ENCODE results near the gene MAN1B1.

- TF ChIP-seq RXRA (IDR thresholded peaks at IDR 0.05), result no peak
- no peak for TF ChIP-seq MAX (IDR thresholded peaks at IDR 0.05)
Observed at GRCh38 chr9:137076636-137077009, 10.2 kb upstream of the MAN1B1 start.
